ENCODE results near the gene CNOT10.

DNA sequence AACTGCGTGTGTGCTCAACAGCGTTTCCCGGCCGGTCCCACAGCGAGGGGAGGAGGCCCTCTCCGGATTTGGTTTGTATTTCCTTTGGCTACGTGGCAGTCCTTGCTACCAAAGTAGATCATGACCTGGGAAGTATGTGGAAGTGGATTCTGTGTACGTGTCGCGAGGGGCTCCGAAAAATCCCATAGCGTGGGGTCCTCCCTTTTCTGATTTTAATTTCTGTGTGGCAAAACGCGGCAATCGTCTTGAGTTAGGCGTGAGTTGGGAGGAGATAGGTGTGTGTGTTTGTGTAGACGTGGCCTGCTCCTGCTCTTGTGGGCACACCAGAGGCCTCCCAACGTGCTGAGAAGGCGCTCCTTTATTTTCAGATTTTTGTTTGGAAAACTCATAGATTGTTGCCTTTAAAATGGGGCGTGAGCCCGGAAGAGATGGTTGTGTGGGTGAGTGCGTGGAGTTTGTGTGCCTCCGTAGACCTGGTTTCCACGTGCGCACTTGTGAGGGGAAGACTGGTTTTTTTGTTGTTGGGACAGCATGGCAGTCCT is 134.1 kb downstream of the CNOT10 start:
- TF ChIP-seq, protein P1, sequence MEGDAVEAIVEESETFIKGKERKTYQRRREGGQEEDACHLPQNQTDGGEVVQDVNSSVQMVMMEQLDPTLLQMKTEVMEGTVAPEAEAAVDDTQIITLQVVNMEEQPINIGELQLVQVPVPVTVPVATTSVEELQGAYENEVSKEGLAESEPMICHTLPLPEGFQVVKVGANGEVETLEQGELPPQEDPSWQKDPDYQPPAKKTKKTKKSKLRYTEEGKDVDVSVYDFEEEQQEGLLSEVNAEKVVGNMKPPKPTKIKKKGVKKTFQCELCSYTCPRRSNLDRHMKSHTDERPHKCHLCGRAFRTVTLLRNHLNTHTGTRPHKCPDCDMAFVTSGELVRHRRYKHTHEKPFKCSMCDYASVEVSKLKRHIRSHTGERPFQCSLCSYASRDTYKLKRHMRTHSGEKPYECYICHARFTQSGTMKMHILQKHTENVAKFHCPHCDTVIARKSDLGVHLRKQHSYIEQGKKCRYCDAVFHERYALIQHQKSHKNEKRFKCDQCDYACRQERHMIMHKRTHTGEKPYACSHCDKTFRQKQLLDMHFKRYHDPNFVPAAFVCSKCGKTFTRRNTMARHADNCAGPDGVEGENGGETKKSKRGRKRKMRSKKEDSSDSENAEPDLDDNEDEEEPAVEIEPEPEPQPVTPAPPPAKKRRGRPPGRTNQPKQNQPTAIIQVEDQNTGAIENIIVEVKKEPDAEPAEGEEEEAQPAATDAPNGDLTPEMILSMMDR (conservative IDR thresholded peaks at IDR 0.05; ENCODE audit: low read depth, low read length), result no peak
- no peak for TF ChIP-seq EZH2 (IDR thresholded peaks at IDR 0.05; ENCODE audit: low read length, unreplicated experiment)
- no peak for TF ChIP-seq EZH2phosphoT487 (IDR thresholded peaks at IDR 0.05; ENCODE audit: borderline replicate concordance, low read length)
